ENCODE measurements around the gene SIM2. TPM values are rescaled to one million over a fixed set of nuclear protein-coding genes. Genes with fewer than 3 reads are reported as not detected.

Gene SIM2
- total and polyA plus RNA-seq, 12 donors: 0.01 to 0.16 (median 0.15) TPM; not detected in 9

DNA sequence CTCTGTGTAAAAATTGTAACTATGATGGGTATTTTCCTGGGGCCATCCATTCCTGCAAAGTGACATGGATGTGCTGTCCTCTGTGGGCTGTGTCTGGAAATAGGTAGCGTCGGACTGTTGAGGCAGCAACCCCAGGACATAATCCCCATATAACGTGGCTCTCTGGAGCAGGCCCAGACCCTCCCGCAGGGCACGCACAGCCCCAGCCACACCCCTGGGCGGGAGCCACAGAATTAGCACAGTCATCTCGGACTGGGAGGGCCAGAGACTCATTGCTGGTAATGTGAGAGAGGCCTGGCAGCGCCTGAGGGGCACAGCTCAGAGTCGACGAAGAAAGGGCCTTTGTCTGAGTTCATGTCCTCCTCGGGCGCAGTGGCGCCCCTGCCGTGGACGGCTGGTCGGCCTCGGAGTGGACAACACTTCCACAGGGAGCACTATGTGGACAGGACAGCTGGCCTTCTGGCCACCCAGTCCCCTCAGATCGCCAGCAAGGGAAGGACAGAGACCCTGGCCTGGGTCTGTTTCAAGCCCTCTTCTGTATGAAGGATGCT is 20.1 kb downstream of the SIM2 start:
- H3K9me3 ChIP-seq: no peaks in the 10 kb centered on the region
- 79 to 83% methylated on average over 18 of the region's 18 CpGs for WGBS, 2 donors
- no peak overlapping the region for H3K4me3 ChIP-seq
- TF ChIP-seq, protein P1, sequence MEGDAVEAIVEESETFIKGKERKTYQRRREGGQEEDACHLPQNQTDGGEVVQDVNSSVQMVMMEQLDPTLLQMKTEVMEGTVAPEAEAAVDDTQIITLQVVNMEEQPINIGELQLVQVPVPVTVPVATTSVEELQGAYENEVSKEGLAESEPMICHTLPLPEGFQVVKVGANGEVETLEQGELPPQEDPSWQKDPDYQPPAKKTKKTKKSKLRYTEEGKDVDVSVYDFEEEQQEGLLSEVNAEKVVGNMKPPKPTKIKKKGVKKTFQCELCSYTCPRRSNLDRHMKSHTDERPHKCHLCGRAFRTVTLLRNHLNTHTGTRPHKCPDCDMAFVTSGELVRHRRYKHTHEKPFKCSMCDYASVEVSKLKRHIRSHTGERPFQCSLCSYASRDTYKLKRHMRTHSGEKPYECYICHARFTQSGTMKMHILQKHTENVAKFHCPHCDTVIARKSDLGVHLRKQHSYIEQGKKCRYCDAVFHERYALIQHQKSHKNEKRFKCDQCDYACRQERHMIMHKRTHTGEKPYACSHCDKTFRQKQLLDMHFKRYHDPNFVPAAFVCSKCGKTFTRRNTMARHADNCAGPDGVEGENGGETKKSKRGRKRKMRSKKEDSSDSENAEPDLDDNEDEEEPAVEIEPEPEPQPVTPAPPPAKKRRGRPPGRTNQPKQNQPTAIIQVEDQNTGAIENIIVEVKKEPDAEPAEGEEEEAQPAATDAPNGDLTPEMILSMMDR (IDR thresholded peaks at IDR 0.05): no peak
- no peak for ATAC-seq
- intact Hi-C loops (cut with DNase I): no loop called here
- no peaks in the 10 kb centered on the region for H3K4me1 ChIP-seq
- no peaks in the 10 kb centered on the region for H3K36me3 ChIP-seq
- DNase-seq: no peak
- peaks cover 0 to 84% (median 71%) of the 10 kb centered on the region in 7 donors for H3K27me3 ChIP-seq
- no peak overlapping the region for H3K27ac ChIP-seq

DNA sequence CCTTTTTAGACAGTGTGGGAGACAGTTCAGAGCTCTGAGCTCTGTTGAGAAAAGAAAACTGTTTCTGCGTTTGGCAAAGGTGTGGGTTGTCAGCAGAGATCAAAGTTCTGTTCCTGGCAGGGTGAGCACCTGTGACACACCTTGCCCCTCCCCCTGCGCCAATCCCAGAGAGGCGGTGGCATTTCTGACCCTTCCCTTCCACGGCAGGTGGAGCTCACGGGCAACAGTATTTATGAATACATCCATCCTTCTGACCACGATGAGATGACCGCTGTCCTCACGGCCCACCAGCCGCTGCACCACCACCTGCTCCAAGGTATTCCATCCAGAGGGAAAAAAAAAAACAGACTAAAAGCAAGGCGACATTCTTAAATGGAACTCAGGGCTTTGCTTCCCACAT is 20.7 kb downstream of the SIM2 start:
- 91 to 93% methylated on average over 10 of the region's 10 CpGs for WGBS, 2 donors
- no peak for ATAC-seq
- Histone ChIP-seq H3K27ac (no peak overlapping the region), H3K9me3 (no peaks in the 10 kb centered on the region), H3K4me1 (no peaks in the 10 kb centered on the region), H3K4me3 (no peak overlapping the region), H3K36me3 (no peaks in the 10 kb centered on the region), H3K27me3 (peaks cover 0 to 80% (median 65%) of the 10 kb centered on the region in 7 donors)
- TF ChIP-seq, protein P1 (IDR thresholded peaks at IDR 0.05): no peak
- intact Hi-C loops (cut with DNase I): no loop called here
- no peak for DNase-seq

DNA sequence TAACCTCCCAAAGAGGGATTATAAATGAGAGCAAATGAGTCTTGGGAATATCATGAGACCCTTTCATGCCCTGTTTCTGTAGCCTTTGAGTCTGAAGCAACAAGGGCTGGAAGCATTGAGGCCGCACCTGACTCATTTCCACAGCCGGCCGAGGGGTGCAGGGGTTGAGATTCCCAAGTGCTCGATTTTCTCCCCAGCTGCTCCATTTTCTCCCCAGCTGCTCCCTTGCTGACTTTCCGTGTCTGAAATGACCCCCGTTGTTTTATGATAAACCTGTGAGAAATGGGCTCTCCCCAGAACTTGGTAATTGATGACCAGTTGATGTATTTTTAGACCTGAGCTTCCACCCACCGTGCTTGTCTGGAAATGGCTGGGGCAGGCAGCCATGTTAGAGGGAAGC is 22.9 kb downstream of the SIM2 start:
- WGBS, 2 donors: 90 to 92% methylated on average over 7 of the region's 7 CpGs

DNA sequence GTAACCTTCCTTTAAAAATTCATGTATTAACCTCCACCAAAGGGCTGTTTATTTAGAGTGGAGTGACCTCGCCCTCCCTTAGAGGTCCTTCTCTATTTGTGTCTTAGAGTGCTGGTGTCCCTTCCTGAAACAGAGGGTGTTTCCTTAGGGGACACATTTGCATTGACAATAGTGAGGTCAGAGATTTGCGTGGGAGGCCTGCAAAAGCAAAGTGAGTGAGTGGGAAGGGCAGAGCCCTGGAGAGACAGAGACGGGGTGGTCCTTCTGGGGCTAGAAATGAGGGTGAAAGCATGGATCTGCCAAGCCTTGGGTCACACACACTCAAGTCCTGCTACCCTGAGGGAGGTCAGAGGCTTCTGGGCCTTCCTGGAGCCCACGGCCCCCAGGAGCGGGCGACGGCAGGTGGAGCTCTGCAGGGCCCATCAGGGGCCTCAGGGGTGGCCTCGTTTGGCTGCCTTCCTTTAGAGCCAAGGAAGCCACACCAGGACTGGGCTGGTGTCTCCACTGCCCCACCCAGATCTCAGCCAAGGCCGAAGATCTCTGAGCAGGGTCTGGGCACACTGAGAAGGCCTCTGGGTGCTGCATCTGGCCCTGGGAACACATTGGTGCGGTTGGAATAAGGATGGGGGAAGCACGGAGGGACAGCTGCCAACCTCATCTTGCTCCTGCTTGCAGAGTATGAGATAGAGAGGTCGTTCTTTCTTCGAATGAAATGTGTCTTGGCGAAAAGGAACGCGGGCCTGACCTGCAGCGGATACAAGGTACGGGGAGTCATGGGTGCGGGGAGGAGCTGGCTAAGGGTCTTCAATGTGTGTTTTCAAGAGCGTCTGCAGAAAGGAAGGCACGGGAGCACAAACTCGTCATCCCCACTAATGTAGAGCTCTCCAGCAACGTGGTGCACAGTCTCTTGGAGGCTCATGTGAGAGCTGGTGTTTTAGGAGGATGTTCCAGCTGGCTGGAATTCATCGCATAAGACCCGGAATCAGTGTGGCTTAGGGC is 23.8 kb downstream of the SIM2 start:
- intact Hi-C loops (cut with DNase I): no loop called here
- DNase-seq (no peak), ATAC-seq (no peak)
- Histone ChIP-seq H3K4me3 (no peak overlapping the region), H3K27me3 (peaks cover 0 to 63% (median 35%) of the 10 kb centered on the region in 7 donors), H3K27ac (no peak overlapping the region), H3K36me3 (no peaks in the 10 kb centered on the region), H3K4me1 (no peaks in the 10 kb centered on the region), H3K9me3 (no peaks in the 10 kb centered on the region)
- TF ChIP-seq, protein P1 (IDR thresholded peaks at IDR 0.05): no peak
- WGBS, 2 donors: 87 to 90% methylated on average over 25 of the region's 25 CpGs

More for the DNA sequence above, 22.9 kb downstream of the SIM2 start:
- Histone ChIP-seq H3K27me3 (peaks cover 0 to 65% (median 43%) of the 10 kb centered on the region in 7 donors), H3K36me3 (no peaks in the 10 kb centered on the region), H3K4me3 (no peak overlapping the region), H3K4me1 (no peaks in the 10 kb centered on the region), H3K9me3 (no peaks in the 10 kb centered on the region), H3K27ac (no peak overlapping the region)
- intact Hi-C loops (cut with DNase I): no loop called here
- DNase-seq (no peak), ATAC-seq (no peak)
- TF ChIP-seq, protein P1 (IDR thresholded peaks at IDR 0.05): no peak

All from heart right ventricle (tissue), 16 donors.